GM18508 (cell line): Measurements from ENCODE around the gene SH3BP1.

Experiments used
- ATAC-seq: cut with Tn5 transposase; IDR thresholded peaks from one replicate; pipeline ENCODE4 v1.9.1; 2021; ENCODE audit warnings: moderate number of reproducible peaks; ENCODE audit not compliant: insufficient read depth, unreplicated experiment

SH3BP1 gene

DNA sequence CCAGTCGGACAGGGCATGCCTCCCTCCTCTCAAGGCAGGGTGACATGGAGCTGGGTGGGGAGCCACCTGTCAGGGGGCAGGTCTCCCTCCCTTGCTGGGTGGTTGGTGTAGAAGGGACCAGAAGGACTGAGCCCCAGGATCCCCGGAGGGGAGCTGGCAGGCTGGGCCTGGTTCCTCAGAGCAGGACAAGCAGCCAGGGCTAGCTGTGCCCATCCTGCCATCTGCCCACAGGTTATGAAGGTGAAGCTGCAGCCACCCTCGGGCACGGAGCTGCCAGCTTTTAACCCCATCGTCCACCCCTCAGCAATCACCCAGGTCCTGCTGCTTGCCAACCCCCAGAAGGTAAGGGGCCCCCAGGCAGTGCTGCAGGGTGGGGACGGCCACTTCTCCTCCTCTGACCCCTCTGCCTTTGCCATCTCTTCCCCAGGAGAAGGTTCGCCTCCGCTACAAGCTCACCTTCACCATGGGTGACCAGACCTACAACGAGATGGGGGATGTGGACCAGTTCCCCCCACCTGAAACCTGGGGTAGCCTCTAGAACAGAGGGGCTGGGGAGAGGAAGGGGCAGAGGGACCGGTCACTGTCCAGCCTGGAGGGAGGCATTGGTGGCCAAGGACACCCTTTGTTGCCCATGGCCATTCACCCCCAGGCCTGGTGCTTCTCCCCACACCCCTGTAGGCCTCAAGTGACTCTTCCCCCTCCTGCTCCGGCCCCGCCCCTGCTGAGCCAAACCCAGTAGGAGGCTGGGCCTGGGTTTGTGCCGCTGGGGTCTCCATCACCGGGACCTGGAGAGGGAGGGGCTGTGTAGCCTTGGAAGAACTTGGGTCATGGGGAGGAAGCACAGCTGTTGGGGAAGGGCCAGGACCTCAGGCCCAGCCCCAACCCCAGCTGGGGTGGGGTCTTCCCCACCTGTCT is 7.0 kb upstream of the SH3BP1 start:
- peak; percentile 4 for ATAC-seq

GRCh38 chr22:37633089-37633624 is 6.3 kb upstream of the SH3BP1 start:
- peak; percentile 33 for ATAC-seq

- ATAC-seq: peak; percentile 18
Observed at GRCh38 chr22:37633625-37634416, 5.6 kb upstream of the SH3BP1 start.

DNA sequence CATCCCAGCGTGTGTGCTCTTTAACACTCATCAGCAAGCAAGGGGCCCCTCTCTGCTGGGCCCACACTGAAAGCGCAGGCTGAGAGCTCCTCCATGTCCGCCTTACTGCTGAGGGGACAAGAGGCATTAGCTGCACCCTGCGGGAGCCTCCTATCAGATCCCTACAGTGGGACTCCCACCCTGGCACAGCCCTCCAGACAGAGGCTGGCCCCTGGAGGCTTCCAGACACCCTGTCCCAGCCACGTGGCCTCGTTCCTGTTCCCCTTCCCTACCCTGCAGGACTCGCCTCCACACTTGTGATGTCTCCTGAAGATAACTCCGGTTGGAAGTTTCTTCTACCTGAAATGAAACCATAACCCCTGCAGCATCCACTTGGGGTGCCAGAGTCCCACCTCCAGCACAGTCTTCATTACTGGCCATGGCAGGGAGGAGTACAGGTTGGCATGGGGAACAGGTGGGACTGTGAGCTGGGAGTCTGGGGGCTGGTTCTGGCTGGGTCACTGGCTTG is 5.0 kb upstream of the SH3BP1 start:
- ATAC-seq: no peak

- no peak for ATAC-seq
Observed at GRCh38 chr22:37635157-37635556, 4.3 kb upstream of the SH3BP1 start.

DNA sequence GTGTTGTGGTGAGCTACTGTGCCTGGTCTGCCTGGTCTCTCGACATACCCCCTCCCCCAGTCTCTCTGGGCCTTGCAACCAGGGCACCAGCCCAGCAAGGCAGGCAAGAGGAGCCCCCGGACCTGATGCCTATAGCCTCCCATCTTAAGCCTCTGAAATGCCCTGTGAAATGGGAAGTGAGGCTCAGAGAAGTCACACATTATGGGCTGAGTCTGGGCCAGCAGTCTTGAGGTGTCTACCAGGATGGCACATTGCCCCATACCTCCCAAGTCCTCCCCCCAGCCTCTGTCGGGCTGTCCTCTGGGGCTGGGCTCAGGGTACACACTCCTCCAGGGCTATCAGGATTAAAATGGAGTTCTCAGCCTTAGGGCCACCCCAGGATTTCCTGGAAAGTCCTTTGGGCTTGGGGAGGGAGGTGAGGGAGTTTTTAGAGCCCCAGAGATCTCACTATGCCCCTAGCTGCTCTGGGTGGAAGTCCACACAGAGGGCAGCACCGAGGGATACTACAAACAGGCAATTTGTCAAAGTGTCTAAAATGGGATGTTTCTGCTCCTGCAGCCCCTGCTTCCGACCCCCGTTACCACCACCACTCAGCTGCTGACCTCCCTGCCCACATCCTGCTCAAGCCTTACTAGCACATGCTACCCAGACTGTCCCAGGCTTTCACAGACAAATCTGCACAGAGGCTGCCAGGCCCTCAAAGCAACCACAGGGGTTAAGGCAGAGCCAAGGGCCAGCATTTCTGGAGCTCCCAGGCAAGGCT is 3.1 kb upstream of the SH3BP1 start:
- no peak for ATAC-seq

DNA sequence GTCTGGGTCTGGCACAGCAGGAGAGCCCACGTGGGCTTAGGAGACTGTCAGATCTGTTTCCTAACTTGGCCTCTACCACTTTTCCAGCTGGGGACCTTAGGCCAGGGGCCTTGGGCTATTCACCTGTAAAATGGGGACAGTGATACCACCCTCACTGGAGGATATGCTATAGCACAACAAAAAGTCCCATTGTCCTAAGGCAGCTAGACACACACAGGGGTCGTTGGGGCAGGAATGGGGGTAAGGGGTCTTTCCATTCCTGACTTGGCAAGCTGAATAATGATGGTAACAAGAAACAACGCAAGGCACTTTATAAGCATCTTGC is 2.6 kb upstream of the SH3BP1 start:
- ATAC-seq: no peak

DNA sequence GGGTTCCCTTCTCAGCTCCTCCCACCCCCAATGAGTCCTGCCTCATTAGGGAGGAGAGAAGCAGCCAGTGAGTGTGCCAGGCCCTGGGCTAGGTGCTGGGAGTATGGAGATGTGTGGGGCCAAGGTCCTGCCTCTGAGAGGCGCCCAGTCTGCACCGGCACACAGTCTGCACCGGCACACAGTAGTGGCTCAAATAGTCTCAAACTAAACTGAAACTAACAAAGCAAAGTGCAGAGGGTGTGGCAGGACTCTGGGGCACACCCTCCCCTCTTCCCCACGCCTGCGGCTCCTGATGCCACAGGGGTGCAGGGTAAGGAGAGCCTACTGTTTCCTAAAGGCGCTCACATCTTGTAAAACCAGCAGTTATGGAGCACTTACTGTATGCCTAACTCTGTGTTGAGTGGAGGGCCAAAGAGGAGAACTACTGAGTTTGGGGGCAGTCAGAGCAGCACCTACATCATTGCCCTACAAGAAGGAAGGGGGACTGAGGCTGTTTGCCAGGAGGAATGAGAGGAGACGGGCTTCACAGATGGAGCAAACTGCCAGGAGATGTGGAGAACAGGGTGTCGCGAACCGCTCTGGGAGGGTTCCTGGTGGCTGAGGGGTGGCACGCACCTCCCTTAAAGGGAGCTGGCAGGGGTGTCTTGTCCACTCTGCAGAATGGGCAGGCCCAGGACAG is 939 bp upstream of the SH3BP1 start:
- no peak for ATAC-seq

GRCh38 chr22:37639771-37640590 is 512 bp downstream of the SH3BP1 start:
- no peak for ATAC-seq

DNA sequence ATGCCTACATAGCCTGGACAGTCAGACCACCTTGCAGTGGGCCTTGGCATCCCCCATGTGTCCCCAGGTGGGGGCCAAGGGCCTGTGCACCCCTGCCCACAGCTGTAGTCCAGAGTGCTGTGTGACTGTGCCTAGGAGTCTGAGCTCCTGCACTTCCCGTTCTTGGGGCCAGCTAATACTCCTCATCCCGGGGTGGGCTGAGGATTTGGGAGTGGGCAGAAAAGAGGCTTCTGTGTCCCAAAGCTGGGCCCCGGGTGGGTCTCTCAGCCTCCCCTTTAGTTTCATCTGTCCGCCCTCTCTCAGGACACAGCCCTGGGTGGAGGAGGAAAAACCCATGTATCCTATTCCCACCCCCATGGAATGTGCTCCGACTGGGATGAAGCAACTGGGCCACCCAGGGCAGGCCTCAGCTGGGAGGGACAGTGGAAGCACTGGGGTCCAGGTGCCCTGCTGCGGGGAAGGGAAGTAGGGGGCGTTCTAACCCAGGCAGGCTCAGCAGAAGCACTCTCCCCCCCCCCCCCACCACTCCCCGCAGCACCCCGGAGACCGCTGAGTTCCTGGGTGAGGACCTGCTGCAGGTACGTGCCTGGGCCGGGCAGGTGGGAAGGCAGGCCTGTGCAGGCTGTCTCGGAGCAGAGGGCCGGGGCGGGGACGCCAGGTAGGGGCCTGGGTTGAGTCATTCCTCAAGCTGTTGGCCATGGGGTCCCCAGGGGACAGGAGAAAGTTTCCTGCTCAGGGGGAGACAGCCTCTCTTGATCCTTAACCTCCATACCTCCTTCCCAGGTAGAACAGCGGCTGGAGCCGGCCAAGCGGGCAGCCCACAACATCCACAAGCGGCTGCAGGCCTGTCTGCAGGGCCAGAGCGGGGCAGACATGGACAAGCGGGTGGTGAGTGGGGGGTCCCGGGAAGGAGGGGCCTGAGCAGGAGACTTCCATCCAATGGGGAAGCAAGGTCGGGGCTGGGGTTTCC is 1.4 kb downstream of the SH3BP1 start:
- ATAC-seq: no peak

DNA sequence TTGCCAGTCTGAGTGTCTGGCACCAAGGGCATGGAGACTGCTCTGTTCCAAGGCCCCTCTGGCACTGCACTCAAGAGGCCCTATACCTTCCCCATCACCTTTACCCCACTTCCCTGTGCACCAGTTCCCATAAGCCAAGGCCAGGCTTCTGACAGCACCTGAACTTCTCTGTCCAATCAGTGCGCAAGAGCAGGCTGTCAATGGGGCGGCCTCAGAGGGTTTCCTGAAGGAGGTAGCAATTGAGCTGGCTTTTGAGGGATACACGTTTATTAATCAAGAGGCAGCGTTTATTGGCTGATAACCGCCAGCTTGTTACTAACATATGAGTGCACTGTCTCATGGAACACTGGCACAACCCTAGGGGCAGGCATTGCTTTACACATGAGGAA is 2.1 kb downstream of the SH3BP1 start:
- ATAC-seq: no peak

GRCh38 chr22:37643225-37643847 is 3.9 kb downstream of the SH3BP1 start:
- no peak for ATAC-seq

- no peak for ATAC-seq
Observed at GRCh38 chr22:37647317-37647716, 7.8 kb downstream of the SH3BP1 start.

- no peak for ATAC-seq
Observed at GRCh38 chr22:37647928-37648327, 8.5 kb downstream of the SH3BP1 start.

DNA sequence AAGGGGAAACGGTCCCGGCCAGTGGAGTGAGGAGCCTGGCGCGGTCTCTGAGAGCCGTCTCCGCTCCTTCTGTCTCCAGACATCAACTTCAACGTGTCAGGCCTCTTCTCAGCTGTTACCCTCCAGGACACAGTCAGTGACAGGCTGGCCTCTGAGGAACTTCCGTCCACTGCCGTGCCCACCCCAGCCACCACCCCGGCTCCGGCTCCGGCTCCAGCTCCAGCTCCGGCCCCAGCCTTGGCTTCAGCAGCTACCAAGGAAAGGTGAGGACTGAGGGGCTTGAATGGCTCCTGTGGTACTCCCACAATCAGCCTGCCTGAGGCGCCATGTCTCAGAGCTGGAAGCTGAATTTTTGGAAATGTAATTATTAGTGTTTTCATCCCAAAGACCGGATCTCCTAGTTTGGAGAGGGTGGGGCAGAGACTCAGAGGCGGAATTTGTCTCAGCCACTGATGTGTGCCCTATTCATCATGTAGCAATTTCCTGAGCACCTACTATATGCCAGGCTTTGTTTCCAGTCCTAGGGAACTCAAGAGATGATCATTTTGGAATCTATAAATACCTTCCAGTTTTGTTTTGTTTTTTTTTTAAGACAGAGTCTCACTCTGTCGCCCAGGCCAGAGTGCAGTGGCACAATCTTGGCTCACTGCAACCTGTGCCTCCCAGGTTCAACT is 11.1 kb downstream of the SH3BP1 start:
- no peak for ATAC-seq

GRCh38 chr22:37654563-37655251 is 15.2 kb downstream of the SH3BP1 start:
- ATAC-seq: no peak

- ATAC-seq: no peak
Observed at GRCh38 chr22:37655252-37655563, 15.7 kb downstream of the SH3BP1 start.
